Fibroblast of lung (primary cell): ENCODE measurements around the gene SLC38A6. TPM values are rescaled to one million over a fixed set of nuclear protein-coding genes. Genes with fewer than 3 reads are reported as not detected.

ENCODE experiments used
- DNase-seq, 2 donors: peaks; one replicate each; pipeline versions ENCODE4 v3.0.0 to v3.0.0-alpha.2; 2010; ENCODE audit warnings: low read depth in 2 of 2
- H2AFZ ChIP-seq: 2 replicates; pipeline ENCODE4 v1.5.1; 2012; ENCODE audit warnings: low read length, control low read depth, inconsistent platforms
- H3K27ac ChIP-seq: 2 replicates; pipeline ENCODE4 v1.5.1; 2011; ENCODE audit warnings: low read length, control low read depth; ENCODE audit not compliant: insufficient read depth
- H3K27me3 ChIP-seq: 2 replicates; pipeline ENCODE4 v1.5.1; 2011; ENCODE audit warnings: mild to moderate bottlenecking, low read length; ENCODE audit not compliant: control insufficient read depth, insufficient read depth
- H3K36me3 ChIP-seq: 2 replicates; pipeline ENCODE4 v1.5.1; 2011; ENCODE audit warnings: low read length; ENCODE audit not compliant: control insufficient read depth, insufficient read depth
- H3K4me1 ChIP-seq: 2 replicates; pipeline ENCODE4 v1.5.1; 2011; ENCODE audit warnings: low read length; ENCODE audit not compliant: control insufficient read depth, insufficient read depth; ENCODE audit errors: extremely low read depth
- H3K4me2 ChIP-seq: 2 replicates; pipeline ENCODE4 v1.5.1; 2011; ENCODE audit warnings: low read length, control low read depth; ENCODE audit not compliant: insufficient read depth; ENCODE audit errors: extremely low read depth
- H3K4me3 ChIP-seq, 4 experiments: fragments of 200-600 bp in 1 of 4; sonication (generic) in 1 of 4; replicated peaks in 1 of 4; 2 replicates each; pipeline ENCODE4 v1.5.1; 2011 to 2016; ENCODE audit warnings: low read length in 4 of 4, low read depth in 3 of 4, mild to moderate bottlenecking in 3 of 4, control low read depth in 2 of 4, inconsistent platforms in 1 of 4, mixed read lengths in 1 of 4; ENCODE audit not compliant: insufficient read depth in 1 of 4; ENCODE audit errors: control extremely low read depth in 1 of 4
- H3K79me2 ChIP-seq: 2 replicates; pipeline ENCODE4 v1.5.1; 2012; ENCODE audit warnings: mild to moderate bottlenecking, low read length, inconsistent platforms; ENCODE audit not compliant: control insufficient read depth, insufficient read depth
- H3K9ac ChIP-seq: 2 replicates; pipeline ENCODE4 v1.5.1; 2011; ENCODE audit warnings: mild to moderate bottlenecking, low read length, control low read depth; ENCODE audit not compliant: insufficient read depth
- H3K9me3 ChIP-seq: 2 replicates; pipeline ENCODE4 v1.5.1; 2012; ENCODE audit warnings: low read depth, low read length; ENCODE audit not compliant: control insufficient read depth, insufficient read depth
- H4K20me1 ChIP-seq: 2 replicates; pipeline ENCODE4 v1.5.1; 2011; ENCODE audit warnings: low read length; ENCODE audit not compliant: control insufficient read depth, insufficient read depth; ENCODE audit errors: extremely low read depth
- CTCF ChIP-seq, 2 donors: IDR thresholded peaks in 1 of 2; conservative IDR thresholded peaks in 1 of 2; 1 replicate in 1 of 2; 2 replicates in 1 of 2; pipeline ENCODE4 v1.5.1; 2011 to 2012; ENCODE audit warnings: low read length in 2 of 2, control low read depth in 1 of 2, inconsistent platforms in 1 of 2, low read depth in 1 of 2, mild to moderate bottlenecking in 1 of 2
- EZH2 ChIP-seq: IDR thresholded peaks from 2 replicates; pipeline ENCODE4 v1.5.1; 2012; ENCODE audit warnings: low read length, control low read depth, mild to moderate bottlenecking; ENCODE audit errors: missing control alignments
- polyA plus RNA-seq, 2 donors: library from polyadenylated mRNA; depleted of rRNA in 1 of 2; stranded (reverse) in 1 of 2; unstranded in 1 of 2; fragments of >200 nt; gene quantifications; 2 replicates each; pipeline ENCODE4 v1.2.1, GENCODE V29; 2011 to 2012; ENCODE audit warnings: missing spikeins in 1 of 2
- total RNA-seq: library from RNA; depleted of rRNA; stranded (reverse); fragments of >200 nt; gene quantifications from 2 replicates; pipeline ENCODE4 v1.2.1, GENCODE V29; 2014

SLC38A6 gene
- total and polyA plus RNA-seq, 2 donors (not counting 1 experiment from before 2014, with no cell fraction given): 39.8 to 93.3 TPM

GRCh38 chr14:60998617-60999016 is 17.6 kb downstream of the SLC38A6 start:
- Histone ChIP-seq H2AFZ (no peak overlapping the region), H3K4me2 (no peak overlapping the region), H3K27me3 (no peaks in the 10 kb centered on the region), H3K27ac (no peak overlapping the region), H3K9me3 (no peaks in the 10 kb centered on the region), H3K9ac (no peak overlapping the region), H4K20me1 (no peaks in the 10 kb centered on the region), H3K4me3 (no peak overlapping the region), H3K79me2 (no peaks in the 10 kb centered on the region), H3K4me1 (no peaks in the 10 kb centered on the region), H3K36me3 (peaks cover 4% of the 10 kb centered on the region)
- no peak for TF ChIP-seq EZH2
- no peak for TF ChIP-seq CTCF (conservative IDR thresholded peaks at IDR 0.05 in 1 of 2, IDR thresholded peaks at IDR 0.05 in 1 of 2; ENCODE audit: low read depth in 1 of 2, low read length in 2 of 2)
- no peak for DNase-seq

DNA sequence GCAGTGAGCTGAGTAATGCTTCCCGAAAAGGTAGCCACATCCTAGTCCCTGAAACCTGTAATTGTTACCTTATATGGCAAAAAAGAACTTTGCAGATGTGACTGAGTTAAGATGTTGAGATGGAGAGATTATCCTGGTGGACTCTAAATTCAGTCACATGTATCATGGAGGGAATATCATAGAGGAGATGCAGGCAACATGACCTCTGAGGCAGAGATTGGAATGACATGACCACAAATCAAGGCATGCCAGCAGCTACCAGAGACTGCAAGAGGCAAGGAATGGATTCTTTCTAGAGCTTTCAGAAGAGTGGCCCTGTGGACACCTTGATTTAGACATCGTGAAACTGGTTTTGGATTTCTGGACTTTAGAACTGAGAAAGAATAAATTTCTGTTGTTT is 18.5 kb downstream of the SLC38A6 start:
- DNase-seq: peak in 1 of 2 donors; percentile 2
- no peak for TF ChIP-seq EZH2
- no peak for TF ChIP-seq CTCF (conservative IDR thresholded peaks at IDR 0.05 in 1 of 2, IDR thresholded peaks at IDR 0.05 in 1 of 2; ENCODE audit: low read depth in 1 of 2, low read length in 2 of 2)

GRCh38 chr14:61003571-61003970 is 22.5 kb downstream of the SLC38A6 start:
- no peaks in the 10 kb centered on the region for H3K4me1 ChIP-seq
- DNase-seq: peak in 1 of 2 donors; percentile 49
- H3K79me2 ChIP-seq: no peaks in the 10 kb centered on the region
- no peaks in the 10 kb centered on the region for H3K36me3 ChIP-seq
- no peaks in the 10 kb centered on the region for H3K9me3 ChIP-seq
- H3K27me3 ChIP-seq: no peaks in the 10 kb centered on the region
- H3K27ac ChIP-seq: no peak overlapping the region
- H3K4me2 ChIP-seq: no peak overlapping the region
- H3K9ac ChIP-seq: no peak overlapping the region
- TF ChIP-seq CTCF (conservative IDR thresholded peaks at IDR 0.05 in 1 of 2, IDR thresholded peaks at IDR 0.05 in 1 of 2; ENCODE audit: low read depth in 1 of 2, low read length in 2 of 2) (no peak), EZH2 (no peak)
- no peaks in the 10 kb centered on the region for H4K20me1 ChIP-seq
- no peak overlapping the region for H2AFZ ChIP-seq
- H3K4me3 ChIP-seq: no peak overlapping the region

More for the DNA sequence above, 18.5 kb downstream of the SLC38A6 start:
- no peak overlapping the region for H3K4me2 ChIP-seq
- H4K20me1 ChIP-seq: no peaks in the 10 kb centered on the region
- H3K9me3 ChIP-seq: no peaks in the 10 kb centered on the region
- no peaks in the 10 kb centered on the region for H3K79me2 ChIP-seq
- no peaks in the 10 kb centered on the region for H3K4me1 ChIP-seq
- peaks cover 4% of the 10 kb centered on the region for H3K36me3 ChIP-seq
- no peak overlapping the region for H3K9ac ChIP-seq
- no peak overlapping the region for H2AFZ ChIP-seq
- H3K27ac ChIP-seq: no peak overlapping the region
- no peaks in the 10 kb centered on the region for H3K27me3 ChIP-seq
- H3K4me3 ChIP-seq: no peak overlapping the region
